ENCODE results near the gene DCTPP1. TPM values are rescaled to one million over a fixed set of nuclear protein-coding genes. Genes with fewer than 3 reads are reported as not detected.
A peak's percentile ranks its signal among the peaks of the same experiment; 100 is the strongest.
"Not testable (repeated sequence)": the region's sequence is repeated elsewhere in the genome, so short reads cannot be mapped to it uniquely, and the experiment has no call there.

Gene DCTPP1
- polyA plus RNA-seq, 3 donors, result 10.5 to 45.5 (median 32.2) TPM

- Histone ChIP-seq H3K4me1 (ENCODE audit: control insufficient read depth in 1 of 2, insufficient read depth in 2 of 2, low read length in 2 of 2) (peaks cover 48 to 60% of the 10 kb centered on the region in 2 donors), H3K27ac (ENCODE audit: low read depth in 1 of 2, low read length in 2 of 2) (peak overlapping the region in 1 of 2 donors; percentile 12), H4K20me1 (ENCODE audit: insufficient read depth, low read length) (no peaks in the 10 kb centered on the region), H3K79me2 (ENCODE audit: insufficient read depth, low read length) (no peaks in the 10 kb centered on the region), H3K9me3 (replicated peaks in 1 of 2; ENCODE audit: control insufficient read depth in 1 of 2, insufficient read depth in 1 of 2, low read length in 2 of 2) (no peaks in the 10 kb centered on the region), H3K4me3 (replicated peaks in 1 of 3; ENCODE audit: low read depth in 2 of 3, low read length in 3 of 3) (no peak overlapping the region), H2AFZ (ENCODE audit: insufficient read depth, low read depth, low read length, poor library complexity, severe bottlenecking) (peak overlapping the region; percentile 11), H3K4me2 (replicated peaks; ENCODE audit: extremely low read depth, low read length, poor library complexity, severe bottlenecking) (peak overlapping the region; percentile 22), H3K9ac (ENCODE audit: insufficient read depth, low read length, poor library complexity, severe bottlenecking) (no peak overlapping the region), H3K36me3 (replicated peaks in 1 of 2; ENCODE audit: control insufficient read depth in 1 of 2, insufficient read depth in 2 of 2, low read length in 2 of 2) (no peaks in the 10 kb centered on the region), H3K27me3 (ENCODE audit: control insufficient read depth in 2 of 2, insufficient read depth in 2 of 2, low read length in 2 of 2) (no peaks in the 10 kb centered on the region)
- H3K9me3 Mint-ChIP-seq, result peaks cover 0 to under 1% (median 0%) of the 10 kb centered on the region in 7 donors
- TF ChIP-seq, protein P1, sequence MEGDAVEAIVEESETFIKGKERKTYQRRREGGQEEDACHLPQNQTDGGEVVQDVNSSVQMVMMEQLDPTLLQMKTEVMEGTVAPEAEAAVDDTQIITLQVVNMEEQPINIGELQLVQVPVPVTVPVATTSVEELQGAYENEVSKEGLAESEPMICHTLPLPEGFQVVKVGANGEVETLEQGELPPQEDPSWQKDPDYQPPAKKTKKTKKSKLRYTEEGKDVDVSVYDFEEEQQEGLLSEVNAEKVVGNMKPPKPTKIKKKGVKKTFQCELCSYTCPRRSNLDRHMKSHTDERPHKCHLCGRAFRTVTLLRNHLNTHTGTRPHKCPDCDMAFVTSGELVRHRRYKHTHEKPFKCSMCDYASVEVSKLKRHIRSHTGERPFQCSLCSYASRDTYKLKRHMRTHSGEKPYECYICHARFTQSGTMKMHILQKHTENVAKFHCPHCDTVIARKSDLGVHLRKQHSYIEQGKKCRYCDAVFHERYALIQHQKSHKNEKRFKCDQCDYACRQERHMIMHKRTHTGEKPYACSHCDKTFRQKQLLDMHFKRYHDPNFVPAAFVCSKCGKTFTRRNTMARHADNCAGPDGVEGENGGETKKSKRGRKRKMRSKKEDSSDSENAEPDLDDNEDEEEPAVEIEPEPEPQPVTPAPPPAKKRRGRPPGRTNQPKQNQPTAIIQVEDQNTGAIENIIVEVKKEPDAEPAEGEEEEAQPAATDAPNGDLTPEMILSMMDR (IDR thresholded peaks at IDR 0.05), result no peak
- peak overlapping the region in 4 of 7 donors; percentile 12 to 81 (median 54) for H3K27ac Mint-ChIP-seq
- 100% methylated on average over 1 of the region's 7 CpGs for WGBS (ENCODE audit: insufficient coverage)
- no peaks in the 10 kb centered on the region for H3K36me3 Mint-ChIP-seq
- H3K4me1 Mint-ChIP-seq, result peaks cover 52% of the 10 kb centered on the region
- DNase-seq, result no peak
- H3K27me3 Mint-ChIP-seq (ENCODE audit: low read depth in 3 of 3), result peaks cover 0 to 3% (median 0%) of the 10 kb centered on the region in 3 donors
- intact Hi-C loops (cut with micrococcal nuclease), result no loop called here
- H3K4me3 Mint-ChIP-seq, result no peak overlapping the region
These were observed 34.2 kb upstream of the DCTPP1 start for GRCh38 chr16:30464078-30464477.

DNA sequence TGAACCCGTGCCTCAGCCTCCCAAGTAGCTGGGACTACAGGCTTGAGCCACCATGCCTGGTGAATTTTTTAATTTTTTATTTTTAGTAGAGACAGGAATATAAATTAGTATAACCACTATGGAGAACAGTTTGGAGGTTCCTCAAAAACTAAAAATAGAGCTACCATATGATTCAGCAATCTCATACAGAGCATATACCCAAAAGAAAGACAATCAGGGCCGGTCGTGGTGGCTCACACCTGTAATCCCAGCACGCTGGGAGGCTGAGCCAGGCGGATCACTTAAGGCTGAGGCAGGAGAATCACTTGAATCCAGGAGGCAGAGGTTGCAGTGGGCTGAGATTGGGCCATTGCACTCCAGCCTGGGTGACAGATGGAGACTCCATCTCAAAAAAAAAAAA, 31.6 kb upstream of the DCTPP1 start:
- H3K27me3 Mint-ChIP-seq (ENCODE audit: low read depth in 3 of 3); intact Hi-C loops (cut with micrococcal nuclease); H2AFZ ChIP-seq (ENCODE audit: insufficient read depth, low read depth, low read length, poor library complexity, severe bottlenecking); H4K20me1 ChIP-seq (ENCODE audit: insufficient read depth, low read length); H3K9me3 Mint-ChIP-seq; H3K27me3 ChIP-seq (ENCODE audit: control insufficient read depth in 2 of 2, insufficient read depth in 2 of 2, low read length in 2 of 2); H3K9me3 ChIP-seq (replicated peaks in 1 of 2; ENCODE audit: control insufficient read depth in 1 of 2, insufficient read depth in 1 of 2, low read length in 2 of 2); H3K9ac ChIP-seq (ENCODE audit: insufficient read depth, low read length, poor library complexity, severe bottlenecking); H3K36me3 ChIP-seq (replicated peaks in 1 of 2; ENCODE audit: control insufficient read depth in 1 of 2, insufficient read depth in 2 of 2, low read length in 2 of 2); H3K36me3 Mint-ChIP-seq; H3K79me2 ChIP-seq (ENCODE audit: insufficient read depth, low read length): not testable (repeated sequence)
- DNase-seq, result peak in 2 of 3 donors; percentile 28
- Mint-ChIP-seq H3K4me1 (peaks cover 62% of the 10 kb centered on the region), H3K4me3 (peak overlapping the region in 1 of 2 donors; percentile 72), H3K27ac (peak overlapping the region; percentile 52 to 91 (median 86))
- Histone ChIP-seq H3K4me1 (ENCODE audit: control insufficient read depth in 1 of 2, insufficient read depth in 2 of 2, low read length in 2 of 2) (peaks cover 56 to 57% of the 10 kb centered on the region in 2 donors), H3K27ac (ENCODE audit: low read depth in 1 of 2, low read length in 2 of 2) (peak overlapping the region; percentile 46 to 73), H3K4me2 (replicated peaks; ENCODE audit: extremely low read depth, low read length, poor library complexity, severe bottlenecking) (peak overlapping the region; percentile 46), H3K4me3 (replicated peaks in 1 of 3; ENCODE audit: low read depth in 2 of 3, low read length in 3 of 3) (peak overlapping the region in 1 of 3 experiments; percentile 28)
- 0% methylated on average over 1 of the region's 5 CpGs for WGBS (ENCODE audit: insufficient coverage)
